Measurements from ENCODE around the gene FIBCD1. TPM values are rescaled to one million over a fixed set of nuclear protein-coding genes. Genes with fewer than 3 reads are reported as not detected.

The FIBCD1 gene
- total RNA-seq, 1 experiment from 2014 or later = 6.6 TPM

DNA sequence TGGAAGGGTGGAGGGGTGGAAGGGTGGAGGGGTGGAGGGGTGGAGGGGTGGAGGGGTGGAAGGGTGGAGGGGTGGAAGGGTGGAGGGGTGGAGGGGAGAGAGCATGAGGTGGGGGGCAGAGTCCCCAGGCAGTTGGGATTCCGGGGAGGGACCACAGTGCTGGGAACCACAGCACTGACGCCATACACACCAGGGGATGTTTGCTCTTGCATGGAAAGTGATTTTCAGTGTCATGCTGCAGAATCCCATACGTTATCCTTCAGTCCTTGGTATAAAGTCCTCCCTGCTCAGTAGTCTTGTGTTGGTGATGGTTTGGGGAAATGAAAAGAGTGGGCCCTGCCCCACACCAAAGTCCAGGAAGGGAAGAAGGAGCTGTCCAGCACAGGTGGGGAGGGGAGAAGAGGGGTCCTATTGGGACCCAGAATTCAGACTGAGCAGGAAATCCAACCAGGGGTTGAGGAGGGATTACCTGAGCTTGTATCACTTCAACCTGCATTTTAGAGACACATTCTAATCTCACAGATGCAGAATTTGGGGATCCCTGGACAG is 5.5 kb upstream of the FIBCD1 start:
- Mint-ChIP-seq H3K9me3 (peaks cover 1% of the 10 kb centered on the region; the same call in 1 of the 2 replicates), H3K36me3 (no peaks in the 10 kb centered on the region), H3K4me1 (peaks cover 8% of the 10 kb centered on the region), H3K27me3 (ENCODE audit: low read depth) (peaks cover 37% of the 10 kb centered on the region), H3K27ac (no peak overlapping the region), H3K4me3 (no peak overlapping the region)
- TF ChIP-seq, protein P1, sequence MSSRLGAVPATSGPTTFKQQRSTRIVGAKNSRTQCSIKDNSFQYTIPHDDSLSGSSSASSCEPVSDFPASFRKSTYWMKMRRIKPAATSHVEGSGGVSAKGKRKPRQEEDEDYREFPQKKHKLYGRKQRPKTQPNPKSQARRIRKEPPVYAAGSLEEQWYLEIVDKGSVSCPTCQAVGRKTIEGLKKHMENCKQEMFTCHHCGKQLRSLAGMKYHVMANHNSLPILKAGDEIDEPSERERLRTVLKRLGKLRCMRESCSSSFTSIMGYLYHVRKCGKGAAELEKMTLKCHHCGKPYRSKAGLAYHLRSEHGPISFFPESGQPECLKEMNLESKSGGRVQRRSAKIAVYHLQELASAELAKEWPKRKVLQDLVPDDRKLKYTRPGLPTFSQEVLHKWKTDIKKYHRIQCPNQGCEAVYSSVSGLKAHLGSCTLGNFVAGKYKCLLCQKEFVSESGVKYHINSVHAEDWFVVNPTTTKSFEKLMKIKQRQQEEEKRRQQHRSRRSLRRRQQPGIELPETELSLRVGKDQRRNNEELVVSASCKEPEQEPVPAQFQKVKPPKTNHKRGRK (CRISPR knock-in tag; IDR thresholded peaks at IDR 0.05; ENCODE audit: borderline replicate concordance) = no peak
- no peak for TF ChIP-seq ZBTB21 (CRISPR knock-in tag; IDR thresholded peaks at IDR 0.05; ENCODE audit: borderline replicate concordance)
- no peak for TF ChIP-seq ELF4 (CRISPR knock-in tag; IDR thresholded peaks at IDR 0.05; ENCODE audit: low read depth)
- TF ChIP-seq, protein P2, sequence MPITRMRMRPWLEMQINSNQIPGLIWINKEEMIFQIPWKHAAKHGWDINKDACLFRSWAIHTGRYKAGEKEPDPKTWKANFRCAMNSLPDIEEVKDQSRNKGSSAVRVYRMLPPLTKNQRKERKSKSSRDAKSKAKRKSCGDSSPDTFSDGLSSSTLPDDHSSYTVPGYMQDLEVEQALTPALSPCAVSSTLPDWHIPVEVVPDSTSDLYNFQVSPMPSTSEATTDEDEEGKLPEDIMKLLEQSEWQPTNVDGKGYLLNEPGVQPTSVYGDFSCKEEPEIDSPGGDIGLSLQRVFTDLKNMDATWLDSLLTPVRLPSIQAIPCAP (CRISPR knock-in tag; IDR thresholded peaks at IDR 0.05) = no peak
- TF ChIP-seq KAT7 (CRISPR knock-in tag; IDR thresholded peaks at IDR 0.05; ENCODE audit: borderline replicate concordance) = no peak
- TF ChIP-seq, protein P3, sequence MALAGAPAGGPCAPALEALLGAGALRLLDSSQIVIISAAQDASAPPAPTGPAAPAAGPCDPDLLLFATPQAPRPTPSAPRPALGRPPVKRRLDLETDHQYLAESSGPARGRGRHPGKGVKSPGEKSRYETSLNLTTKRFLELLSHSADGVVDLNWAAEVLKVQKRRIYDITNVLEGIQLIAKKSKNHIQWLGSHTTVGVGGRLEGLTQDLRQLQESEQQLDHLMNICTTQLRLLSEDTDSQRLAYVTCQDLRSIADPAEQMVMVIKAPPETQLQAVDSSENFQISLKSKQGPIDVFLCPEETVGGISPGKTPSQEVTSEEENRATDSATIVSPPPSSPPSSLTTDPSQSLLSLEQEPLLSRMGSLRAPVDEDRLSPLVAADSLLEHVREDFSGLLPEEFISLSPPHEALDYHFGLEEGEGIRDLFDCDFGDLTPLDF (CRISPR knock-in tag; IDR thresholded peaks at IDR 0.05) = no peak
- no peak for TF ChIP-seq JUN (CRISPR knock-in tag; IDR thresholded peaks at IDR 0.05)
- TF ChIP-seq, protein P4, sequence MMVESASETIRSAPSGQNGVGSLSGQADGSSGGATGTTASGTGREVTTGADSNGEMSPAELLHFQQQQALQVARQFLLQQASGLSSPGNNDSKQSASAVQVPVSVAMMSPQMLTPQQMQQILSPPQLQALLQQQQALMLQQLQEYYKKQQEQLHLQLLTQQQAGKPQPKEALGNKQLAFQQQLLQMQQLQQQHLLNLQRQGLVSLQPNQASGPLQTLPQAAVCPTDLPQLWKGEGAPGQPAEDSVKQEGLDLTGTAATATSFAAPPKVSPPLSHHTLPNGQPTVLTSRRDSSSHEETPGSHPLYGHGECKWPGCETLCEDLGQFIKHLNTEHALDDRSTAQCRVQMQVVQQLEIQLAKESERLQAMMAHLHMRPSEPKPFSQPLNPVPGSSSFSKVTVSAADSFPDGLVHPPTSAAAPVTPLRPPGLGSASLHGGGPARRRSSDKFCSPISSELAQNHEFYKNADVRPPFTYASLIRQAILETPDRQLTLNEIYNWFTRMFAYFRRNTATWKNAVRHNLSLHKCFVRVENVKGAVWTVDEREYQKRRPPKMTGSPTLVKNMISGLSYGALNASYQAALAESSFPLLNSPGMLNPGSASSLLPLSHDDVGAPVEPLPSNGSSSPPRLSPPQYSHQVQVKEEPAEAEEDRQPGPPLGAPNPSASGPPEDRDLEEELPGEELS (CRISPR knock-in tag; IDR thresholded peaks at IDR 0.05) = no peak
- TF ChIP-seq, protein P5, sequence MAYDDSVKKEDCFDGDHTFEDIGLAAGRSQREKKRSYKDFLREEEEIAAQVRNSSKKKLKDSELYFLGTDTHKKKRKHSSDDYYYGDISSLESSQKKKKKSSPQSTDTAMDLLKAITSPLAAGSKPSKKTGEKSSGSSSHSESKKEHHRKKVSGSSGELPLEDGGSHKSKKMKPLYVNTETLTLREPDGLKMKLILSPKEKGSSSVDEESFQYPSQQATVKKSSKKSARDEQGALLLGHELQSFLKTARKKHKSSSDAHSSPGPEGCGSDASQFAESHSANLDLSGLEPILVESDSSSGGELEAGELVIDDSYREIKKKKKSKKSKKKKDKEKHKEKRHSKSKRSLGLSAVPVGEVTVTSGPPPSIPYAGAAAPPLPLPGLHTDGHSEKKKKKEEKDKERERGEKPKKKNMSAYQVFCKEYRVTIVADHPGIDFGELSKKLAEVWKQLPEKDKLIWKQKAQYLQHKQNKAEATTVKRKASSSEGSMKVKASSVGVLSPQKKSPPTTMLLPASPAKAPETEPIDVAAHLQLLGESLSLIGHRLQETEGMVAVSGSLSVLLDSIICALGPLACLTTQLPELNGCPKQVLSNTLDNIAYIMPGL (CRISPR knock-in tag; IDR thresholded peaks at IDR 0.05) = no peak
- no peak for TF ChIP-seq PRRX2 (CRISPR knock-in tag; IDR thresholded peaks at IDR 0.05)
- ChIA-PET CTCF (interaction anchor here (0.7 to 3.1 kb wide), 4 partner anchors 54 to 102 kb away, joined by 3 to 16 read pairs (median 6); no protein-coding TSS in a partner anchor), POLR2A (no interaction called here)
- ATAC-seq (no peak), DNase-seq (ENCODE audit: low spot score) (no peak)

DNA sequence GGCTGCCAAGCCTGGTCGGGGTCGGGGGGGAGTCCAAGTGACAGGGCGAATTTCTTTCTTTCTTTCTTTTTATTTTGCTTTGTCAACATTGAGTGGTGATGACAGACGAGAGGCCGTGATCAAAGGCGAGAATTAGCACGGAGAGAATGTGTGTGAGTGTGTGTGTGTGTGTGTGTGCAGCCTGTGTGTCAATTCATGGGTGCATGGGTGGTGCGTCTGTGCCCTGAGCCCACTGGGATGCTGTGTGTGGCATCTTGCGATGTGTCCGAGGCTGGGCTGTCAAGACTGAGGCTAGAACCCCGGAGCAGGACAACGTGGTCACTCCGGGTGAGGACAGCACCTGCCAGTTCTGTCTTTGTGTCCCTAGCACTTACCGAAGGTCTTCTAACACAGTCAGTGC is 4.7 kb upstream of the FIBCD1 start:
- CTCF ChIA-PET = interaction anchor here (0.6 to 3.1 kb wide), 4 partner anchors 54 to 264 kb away, joined by 3 to 16 read pairs (median 6); no protein-coding TSS in a partner anchor
- TF ChIP-seq, protein P6, sequence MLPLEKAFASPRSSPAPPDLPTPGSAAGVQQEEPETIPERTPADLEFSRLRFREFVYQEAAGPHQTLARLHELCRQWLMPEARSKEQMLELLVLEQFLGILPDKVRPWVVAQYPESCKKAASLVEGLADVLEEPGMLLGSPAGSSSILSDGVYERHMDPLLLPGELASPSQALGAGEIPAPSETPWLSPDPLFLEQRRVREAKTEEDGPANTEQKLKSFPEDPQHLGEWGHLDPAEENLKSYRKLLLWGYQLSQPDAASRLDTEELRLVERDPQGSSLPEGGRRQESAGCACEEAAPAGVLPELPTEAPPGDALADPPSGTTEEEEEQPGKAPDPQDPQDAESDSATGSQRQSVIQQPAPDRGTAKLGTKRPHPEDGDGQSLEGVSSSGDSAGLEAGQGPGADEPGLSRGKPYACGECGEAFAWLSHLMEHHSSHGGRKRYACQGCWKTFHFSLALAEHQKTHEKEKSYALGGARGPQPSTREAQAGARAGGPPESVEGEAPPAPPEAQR (CRISPR knock-in tag; IDR thresholded peaks at IDR 0.05) = no peak
- H3K27me3 Mint-ChIP-seq (ENCODE audit: low read depth) = peaks cover 32% of the 10 kb centered on the region
- ATAC-seq = no peak
- no peak overlapping the region for H3K4me3 Mint-ChIP-seq
- POLR2A ChIA-PET = no interaction called here
- H3K9me3 Mint-ChIP-seq = no peaks in the 10 kb centered on the region
- H3K4me1 Mint-ChIP-seq = peaks cover 8% of the 10 kb centered on the region
- no peaks in the 10 kb centered on the region for H3K36me3 Mint-ChIP-seq
- H3K27ac Mint-ChIP-seq = no peak overlapping the region
- DNase-seq (ENCODE audit: low spot score) = no peak

DNA sequence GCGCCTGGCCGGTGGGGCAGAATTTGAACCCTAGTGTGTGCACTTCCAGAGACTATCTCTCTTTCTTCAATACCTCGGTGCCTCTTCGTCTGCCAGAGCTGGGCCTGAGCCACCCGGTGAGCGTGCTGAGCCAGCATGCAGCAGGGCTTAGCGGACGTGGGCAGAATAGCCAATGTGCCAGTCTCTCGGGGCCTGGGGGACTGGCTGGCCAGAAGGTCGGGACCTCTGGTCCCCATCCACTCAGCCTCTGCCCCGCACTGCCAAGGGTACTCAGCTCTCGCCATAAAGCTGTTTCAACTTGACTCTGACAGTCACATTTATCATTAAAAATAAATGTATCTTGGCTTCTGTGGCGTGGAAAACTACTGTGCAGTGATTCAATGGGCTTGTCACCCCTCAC is 4.2 kb upstream of the FIBCD1 start:
- no peak for ATAC-seq
- Mint-ChIP-seq H3K4me3 (no peak overlapping the region), H3K4me1 (peaks cover 8% of the 10 kb centered on the region), H3K27ac (no peak overlapping the region), H3K9me3 (no peaks in the 10 kb centered on the region), H3K36me3 (no peaks in the 10 kb centered on the region), H3K27me3 (ENCODE audit: low read depth) (peaks cover 33% of the 10 kb centered on the region)
- POLR2A ChIA-PET = no interaction called here
- CTCF ChIA-PET = interaction anchor here (0.6 to 3.1 kb wide), 3 partner anchors 55 to 265 kb away, joined by 3 to 16 read pairs (median 9); no protein-coding TSS in a partner anchor
- no peak for DNase-seq (ENCODE audit: low spot score)
- TF ChIP-seq ZNF396 (CRISPR knock-in tag; IDR thresholded peaks at IDR 0.05; ENCODE audit: borderline replicate concordance) = no peak
- no peak for TF ChIP-seq RELA (CRISPR knock-in tag; IDR thresholded peaks at IDR 0.05; ENCODE audit: borderline replicate concordance)
- no peak for TF ChIP-seq ZNF263 (CRISPR knock-in tag; IDR thresholded peaks at IDR 0.05; ENCODE audit: low read depth)
- no peak for TF ChIP-seq EMX1 (CRISPR knock-in tag; IDR thresholded peaks at IDR 0.05)
- TF ChIP-seq, protein P7, sequence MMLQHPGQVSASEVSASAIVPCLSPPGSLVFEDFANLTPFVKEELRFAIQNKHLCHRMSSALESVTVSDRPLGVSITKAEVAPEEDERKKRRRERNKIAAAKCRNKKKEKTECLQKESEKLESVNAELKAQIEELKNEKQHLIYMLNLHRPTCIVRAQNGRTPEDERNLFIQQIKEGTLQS (CRISPR knock-in tag; conservative IDR thresholded peaks at IDR 0.05) = no peak
- TF ChIP-seq SOX15 (CRISPR knock-in tag; IDR thresholded peaks at IDR 0.05) = no peak
- no peak for TF ChIP-seq ETV6 (CRISPR knock-in tag; IDR thresholded peaks at IDR 0.05)
- TF ChIP-seq, protein P8, sequence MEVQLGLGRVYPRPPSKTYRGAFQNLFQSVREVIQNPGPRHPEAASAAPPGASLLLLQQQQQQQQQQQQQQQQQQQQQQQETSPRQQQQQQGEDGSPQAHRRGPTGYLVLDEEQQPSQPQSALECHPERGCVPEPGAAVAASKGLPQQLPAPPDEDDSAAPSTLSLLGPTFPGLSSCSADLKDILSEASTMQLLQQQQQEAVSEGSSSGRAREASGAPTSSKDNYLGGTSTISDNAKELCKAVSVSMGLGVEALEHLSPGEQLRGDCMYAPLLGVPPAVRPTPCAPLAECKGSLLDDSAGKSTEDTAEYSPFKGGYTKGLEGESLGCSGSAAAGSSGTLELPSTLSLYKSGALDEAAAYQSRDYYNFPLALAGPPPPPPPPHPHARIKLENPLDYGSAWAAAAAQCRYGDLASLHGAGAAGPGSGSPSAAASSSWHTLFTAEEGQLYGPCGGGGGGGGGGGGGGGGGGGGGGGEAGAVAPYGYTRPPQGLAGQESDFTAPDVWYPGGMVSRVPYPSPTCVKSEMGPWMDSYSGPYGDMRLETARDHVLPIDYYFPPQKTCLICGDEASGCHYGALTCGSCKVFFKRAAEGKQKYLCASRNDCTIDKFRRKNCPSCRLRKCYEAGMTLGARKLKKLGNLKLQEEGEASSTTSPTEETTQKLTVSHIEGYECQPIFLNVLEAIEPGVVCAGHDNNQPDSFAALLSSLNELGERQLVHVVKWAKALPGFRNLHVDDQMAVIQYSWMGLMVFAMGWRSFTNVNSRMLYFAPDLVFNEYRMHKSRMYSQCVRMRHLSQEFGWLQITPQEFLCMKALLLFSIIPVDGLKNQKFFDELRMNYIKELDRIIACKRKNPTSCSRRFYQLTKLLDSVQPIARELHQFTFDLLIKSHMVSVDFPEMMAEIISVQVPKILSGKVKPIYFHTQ (CRISPR knock-in tag; IDR thresholded peaks at IDR 0.05) = no peak
